ENCODE data around the gene NCS1.
"Not testable (repeated sequence)": the region's sequence is repeated elsewhere in the genome, so short reads cannot be mapped to it uniquely, and the experiment has no call there.

Gene NCS1

DNA sequence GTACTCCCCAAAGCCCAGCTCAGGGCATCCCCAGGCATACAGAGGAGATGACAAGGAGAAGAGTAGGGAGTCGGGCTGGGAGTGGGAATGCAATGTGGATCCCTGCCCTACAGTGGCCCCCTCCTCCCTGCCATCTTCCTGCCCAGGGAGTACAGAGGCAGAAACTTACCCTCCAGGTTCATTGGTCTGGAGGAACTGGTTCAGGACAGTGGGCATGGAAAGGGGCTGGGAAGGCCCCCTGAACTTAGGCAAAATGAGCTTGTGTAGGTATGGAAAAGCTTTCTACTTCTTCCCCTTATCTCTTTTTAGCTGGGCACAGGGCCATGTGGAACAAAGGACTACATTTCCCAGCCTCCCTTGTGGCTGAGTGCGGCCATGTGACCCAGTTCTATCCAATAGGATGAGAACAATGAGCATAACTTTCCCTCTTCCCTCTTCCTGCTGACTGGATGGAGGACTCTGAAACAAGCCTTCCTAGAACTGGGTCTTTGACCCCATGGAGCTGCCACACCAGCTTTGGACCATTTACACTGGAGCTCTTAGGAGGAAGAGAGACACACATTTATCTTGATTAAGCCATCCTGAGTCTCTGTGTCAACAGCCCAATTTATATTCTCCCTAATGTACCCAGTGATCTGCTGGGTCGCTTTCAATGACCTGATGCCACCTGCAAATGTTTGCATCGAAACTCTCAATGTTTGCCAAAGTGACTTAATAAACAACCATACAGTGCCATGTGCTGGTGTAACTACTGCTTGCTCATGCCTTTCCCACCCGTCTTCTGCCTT is 68.4 kb downstream of the NCS1 start:
- peak; percentile 81 for DNase-seq

DNA sequence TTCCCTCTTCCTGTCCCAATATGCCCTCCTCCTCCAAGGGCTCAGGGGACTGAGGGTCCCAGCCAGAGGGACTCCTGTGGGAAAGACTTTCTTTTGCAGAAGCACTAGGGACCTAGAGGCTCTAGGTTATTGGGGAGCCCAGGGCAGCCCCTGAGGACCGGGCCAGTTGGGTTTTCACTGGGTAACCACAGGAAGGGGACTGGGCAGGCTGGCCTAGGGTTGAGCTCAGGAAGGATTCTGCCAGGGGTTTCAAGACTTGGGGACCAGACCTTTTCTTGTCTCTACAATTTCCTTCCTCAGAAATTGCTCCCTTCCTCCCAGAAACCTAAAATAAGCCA is 69.0 kb downstream of the NCS1 start:
- no peak for DNase-seq

DNA sequence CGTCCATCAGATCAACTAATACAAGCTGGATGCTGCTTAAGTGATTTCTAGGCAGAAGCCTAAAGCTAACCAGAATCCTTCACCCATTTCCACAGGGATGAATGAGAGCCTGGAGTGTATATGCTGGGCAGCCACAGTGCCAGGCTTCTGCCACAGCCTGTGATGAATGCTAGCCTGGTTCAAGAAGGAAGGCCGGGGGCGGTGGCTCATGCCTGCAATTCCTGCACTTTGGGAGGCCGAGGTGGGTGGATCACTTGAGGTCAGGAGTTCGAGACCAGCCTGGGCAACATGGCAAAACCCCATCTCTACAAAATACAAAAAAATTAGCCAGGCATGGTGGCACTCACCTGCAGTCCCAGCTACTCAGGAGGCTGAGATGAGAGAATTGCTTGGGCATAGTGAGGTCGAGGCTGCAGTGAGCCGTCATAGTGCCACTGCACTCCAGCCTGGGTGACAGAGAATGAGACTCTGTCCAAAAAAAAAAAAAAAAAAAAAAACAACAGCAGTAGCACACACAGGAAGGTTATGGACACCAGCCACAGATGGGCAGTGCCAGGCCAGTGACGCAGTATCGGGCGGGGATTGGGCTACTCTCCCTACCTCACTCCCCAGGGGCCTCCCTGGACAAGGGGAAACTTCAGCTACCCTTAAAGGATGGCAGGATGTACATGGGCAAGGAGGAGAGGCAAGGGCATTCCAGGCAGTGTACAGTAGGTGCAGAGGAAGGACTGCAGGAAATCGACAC is 70.2 kb downstream of the NCS1 start:
- no peak for DNase-seq

DNA sequence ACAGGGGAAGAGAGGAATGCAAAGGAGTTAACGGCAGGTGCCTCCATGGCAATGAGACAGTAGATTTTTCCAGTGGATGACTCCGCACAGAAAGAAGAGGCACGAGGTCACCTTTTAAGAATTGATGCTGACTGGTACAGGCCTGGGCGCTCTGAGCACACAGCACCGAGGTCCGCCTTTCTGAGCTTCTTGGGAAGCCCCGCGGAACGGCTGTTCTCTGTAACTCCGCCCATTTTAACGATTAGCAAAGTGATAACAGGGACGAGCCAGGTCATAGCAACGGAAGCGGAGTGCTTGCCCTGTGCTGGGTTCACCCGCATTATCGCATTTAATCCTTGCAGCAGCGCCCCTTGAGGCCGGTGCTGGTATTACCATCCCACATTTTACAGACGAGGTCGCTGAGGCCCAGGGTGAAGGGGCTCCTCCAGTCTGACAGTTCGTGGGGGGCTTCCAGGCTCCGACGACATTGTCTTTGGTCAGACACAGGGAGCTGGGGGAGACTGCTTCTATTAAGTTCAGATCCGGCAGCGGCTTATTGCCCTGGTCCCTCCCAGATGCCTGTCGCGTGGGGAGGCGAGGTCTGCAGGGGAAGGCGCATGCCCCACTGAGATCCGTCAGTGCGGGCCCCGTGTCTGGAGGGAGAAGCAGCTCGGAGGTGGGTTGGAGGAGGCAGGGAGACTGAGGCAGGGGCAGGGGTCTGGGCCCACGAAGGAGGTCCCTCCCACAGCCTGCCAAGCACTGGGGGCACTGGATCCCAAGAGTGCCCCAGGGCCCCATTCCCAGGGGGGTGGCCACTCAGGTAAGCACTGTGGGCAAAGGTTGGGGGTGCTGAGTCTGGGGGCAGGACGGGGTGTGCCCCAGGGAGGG is 71.0 kb downstream of the NCS1 start:
- DNase-seq = peak; percentile 87

DNA sequence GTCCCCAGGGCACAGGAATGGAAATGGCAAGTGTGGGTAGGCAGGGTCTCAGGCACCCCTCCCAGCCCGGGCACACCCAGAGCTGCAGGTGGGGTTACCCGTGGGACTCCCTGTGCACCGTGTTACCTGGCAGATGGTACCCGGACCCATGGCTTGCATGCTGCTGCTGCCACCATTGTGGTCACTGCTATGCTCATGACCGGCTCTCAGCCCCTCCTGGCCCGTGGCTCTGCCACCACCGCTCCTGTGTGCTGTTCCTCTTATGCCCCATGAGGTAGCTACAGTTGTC is 71.6 kb downstream of the NCS1 start:
- no peak for DNase-seq

DNA sequence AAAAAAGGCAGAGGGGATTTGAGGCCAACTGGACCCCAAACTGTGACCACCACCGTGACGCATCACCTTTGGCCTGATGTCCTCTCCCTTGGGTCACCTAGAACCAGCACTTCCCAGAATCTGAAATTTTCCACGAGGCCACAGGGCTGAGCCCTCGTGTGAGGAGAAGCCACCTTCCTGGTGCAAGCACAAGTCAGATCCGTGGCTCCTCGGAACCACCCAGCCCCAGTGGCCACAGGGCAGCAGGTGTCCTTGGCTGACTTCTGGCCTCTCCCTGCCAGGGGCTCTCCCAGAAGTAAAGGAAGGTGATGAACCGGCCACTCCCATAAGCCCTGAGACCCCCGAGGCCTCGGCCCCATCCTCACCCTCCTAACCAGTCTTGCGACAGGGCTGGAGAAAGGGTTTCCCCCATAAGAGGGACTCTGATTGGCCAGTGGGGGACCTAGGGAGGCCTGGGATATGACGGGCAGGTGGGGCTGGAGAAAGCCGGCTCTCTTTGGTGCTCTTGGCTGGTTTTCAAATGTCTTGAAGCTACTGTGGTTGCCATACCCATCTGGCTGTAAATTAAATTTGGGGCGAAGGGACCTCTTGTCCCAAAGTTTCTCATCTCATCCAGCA is 72.5 kb downstream of the NCS1 start:
- no peak for DNase-seq

DNA sequence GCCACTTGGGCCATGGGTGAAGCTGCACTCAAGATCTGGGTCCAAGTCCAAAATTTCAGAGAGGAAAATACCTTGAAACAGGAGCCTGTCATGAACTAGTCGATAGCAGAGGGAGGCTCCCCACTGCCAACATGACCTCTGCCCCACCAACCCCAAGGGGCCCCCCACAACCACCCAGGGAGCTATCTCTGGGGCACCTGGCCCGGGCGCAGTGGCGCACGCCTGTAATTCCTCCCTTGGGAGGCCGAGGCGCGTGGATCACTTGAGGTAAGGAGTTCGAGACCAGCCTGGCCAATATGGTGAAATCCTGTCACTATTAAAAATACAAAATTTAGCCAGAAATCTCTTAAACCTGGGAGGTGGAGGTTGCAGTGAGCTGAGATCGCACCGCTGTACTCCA is 73.3 kb downstream of the NCS1 start:
- DNase-seq = no peak

DNA sequence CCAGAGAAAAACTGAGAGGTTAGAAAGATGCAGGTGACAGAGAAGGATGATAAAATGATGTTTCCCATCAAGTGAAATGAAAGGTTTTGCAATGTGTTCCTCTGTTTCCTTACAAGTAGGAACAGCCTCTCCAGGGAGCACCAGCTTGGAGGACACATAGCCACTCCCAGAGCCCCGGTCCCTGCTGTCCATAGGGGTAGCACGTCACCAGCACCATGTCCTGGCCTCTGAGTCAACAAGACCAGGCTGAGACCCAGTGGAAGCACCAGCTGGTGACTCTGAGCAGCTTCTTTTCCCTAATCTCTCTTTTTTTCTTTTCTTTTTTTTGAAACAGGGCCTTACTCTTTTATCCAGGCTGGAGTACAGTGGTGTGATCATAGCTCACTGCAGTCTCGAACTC is 73.9 kb downstream of the NCS1 start:
- no peak for DNase-seq

DNA sequence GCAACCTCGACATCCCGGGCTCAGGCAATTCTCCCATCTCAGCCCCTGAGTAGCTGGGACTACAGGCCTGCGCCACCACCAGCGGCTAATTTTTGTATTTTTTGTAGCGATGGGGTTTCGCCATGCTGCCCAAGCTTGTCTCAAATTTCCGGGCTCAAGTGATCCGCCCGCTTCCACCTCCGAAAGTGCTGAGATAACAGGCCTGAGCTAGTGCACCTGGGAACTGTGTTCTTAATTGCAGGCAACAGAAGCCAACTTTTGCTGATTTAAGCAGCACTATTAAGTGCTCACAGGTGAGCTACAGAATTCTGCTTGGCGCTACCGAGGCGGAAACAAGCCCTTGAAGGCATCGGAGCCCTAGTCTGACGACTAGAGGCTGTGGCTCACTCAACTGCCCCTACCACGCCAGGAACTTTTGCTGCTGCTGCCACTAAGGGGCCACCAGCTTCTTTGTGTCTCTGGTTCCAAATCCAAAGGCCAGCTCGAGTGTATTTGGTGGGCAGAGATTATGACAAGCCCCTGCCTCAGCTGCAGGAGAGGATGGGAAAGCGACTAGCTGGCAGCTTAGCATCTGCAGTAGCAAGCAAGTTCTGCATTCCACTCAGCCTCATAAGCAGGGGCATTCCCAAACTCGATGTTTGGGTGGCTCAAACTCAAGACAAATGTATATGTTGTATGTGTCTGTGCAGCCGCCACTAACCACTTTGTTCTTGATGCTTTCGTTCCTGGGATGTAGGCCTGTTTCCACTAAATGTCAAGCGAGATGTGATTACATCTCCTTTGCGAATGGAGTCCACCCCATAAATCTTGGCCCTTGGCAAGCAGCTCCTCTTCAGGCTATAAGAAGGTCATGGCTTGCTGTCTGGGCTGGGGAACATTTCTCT is 82.8 kb downstream of the NCS1 start:
- no peak for DNase-seq

DNA sequence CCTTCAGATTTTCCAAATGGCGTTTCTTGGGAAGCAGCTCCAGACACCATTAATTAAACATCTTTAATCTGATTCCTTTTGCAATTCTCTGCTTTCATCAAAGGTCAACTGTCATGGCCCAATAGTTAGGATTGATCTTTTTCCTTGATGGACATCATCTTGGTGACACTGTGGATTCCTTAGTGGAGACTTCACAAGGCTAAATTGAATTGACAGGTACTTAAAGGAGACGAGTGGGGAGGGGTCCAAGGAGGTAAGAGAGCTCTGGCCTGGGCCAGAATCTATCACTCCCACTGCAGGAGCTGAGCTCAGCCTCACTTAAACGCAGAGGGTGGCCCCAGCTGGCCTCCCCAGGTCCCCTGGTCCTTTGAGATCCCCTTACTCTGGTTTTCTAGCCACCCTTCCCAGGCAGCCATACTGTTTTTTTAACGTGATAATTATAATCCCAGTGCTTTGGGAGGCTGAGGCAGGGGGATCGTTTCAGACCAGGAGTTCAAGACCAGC is 83.5 kb downstream of the NCS1 start:
- DNase-seq = no peak

DNA sequence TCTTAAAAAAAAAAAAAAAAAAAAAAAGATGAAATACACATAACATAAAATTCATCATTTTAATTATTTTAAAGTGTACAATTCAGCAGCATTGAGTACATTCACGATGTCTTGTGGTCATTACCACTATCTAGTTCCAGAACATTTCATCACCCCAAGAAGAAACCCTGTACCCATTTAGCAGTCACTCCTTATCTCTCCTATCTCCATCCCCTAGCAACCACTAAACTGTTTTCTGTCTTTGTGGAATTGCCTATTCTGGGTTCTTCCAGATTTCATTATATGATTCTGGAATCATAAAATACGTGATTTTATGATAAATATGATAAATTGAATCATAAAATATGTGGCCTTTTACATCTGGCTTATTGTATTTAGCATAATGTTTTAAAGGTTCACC is 84.4 kb downstream of the NCS1 start:
- DNase-seq = no peak

DNA sequence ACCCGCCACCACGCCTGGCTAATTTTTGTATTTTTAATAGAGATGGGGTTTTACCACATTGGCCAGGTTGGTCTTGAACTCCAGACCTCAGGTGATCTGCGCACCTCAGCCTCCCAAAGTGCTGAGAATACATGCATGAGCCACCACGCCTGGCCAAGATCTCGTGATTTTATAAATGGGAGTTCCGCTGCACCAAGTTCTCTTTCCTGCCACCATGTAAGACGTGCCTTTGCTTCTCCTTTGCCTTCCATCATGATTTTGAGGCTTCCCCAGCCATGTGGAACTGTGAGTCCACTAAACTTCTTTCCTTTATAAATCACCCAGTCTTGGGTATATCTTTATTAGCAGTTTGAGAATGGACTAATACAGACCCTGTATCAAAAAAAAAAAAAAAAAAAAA is 85.9 kb downstream of the NCS1 start:
- not testable (repeated sequence) for DNase-seq

DNA sequence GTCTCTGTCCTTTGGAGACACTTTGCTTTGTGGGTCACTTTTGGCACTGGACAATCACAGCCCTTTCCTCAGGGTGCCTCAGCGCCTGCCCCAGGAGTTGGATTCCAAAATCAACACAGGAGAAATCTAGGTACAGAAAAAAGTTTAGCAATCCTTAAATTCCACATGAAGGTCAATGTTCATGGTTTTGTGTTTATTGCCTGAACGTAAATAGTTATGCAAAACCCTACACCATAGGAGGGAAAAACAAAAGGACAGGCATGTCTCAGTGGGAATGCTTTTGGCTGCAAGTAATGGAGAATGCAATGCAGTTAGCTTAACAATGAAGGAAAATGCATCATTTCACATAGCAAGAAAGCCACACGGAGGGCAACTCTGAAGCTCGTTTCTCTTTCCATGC is 86.8 kb downstream of the NCS1 start:
- DNase-seq = no peak

DNA sequence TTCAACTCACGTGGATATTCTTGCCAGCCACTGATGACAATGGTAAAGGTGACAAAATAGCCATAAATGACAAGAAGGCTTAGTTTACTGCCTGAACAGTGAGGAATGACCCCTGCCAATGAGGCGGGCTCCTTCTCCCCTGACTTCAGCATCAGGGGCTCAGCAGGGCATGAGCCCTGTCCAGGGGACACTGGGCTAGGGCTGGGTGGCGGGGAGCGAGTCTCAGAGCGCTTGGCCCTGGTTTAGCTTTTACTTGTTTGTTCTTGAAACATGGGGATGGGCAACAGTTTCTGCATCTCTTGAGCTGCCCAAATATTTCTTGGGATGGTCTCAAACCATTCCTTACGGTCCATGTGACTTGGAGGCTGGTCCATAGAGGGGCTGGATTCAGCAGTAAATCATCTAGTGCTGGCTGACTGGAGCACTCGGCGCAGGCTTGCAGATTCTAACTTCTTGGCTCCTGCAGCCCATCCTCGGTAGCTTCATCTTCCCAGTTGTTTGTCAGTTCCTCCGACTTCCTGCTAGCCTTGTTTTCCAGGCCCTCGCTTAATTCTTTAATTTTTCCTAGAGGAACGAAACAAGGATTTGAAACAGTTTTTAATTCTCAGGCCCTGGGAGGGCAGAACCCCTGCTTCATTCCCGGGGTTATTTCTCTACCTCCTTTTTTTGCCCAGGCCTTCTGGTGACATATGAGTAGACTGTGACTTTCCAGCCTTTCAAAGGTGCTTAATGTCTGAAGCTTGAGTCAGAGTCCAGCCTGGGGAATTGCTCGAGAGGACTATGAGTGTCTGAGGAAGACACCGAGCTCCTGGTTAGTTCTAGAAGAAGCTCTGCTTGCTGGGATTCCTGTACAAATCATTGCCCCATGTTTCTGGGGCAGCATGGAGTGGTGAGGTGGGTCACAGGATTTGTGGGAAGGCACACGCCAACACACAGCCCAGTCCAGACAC is 88.9 kb downstream of the NCS1 start:
- DNase-seq = no peak

DNA sequence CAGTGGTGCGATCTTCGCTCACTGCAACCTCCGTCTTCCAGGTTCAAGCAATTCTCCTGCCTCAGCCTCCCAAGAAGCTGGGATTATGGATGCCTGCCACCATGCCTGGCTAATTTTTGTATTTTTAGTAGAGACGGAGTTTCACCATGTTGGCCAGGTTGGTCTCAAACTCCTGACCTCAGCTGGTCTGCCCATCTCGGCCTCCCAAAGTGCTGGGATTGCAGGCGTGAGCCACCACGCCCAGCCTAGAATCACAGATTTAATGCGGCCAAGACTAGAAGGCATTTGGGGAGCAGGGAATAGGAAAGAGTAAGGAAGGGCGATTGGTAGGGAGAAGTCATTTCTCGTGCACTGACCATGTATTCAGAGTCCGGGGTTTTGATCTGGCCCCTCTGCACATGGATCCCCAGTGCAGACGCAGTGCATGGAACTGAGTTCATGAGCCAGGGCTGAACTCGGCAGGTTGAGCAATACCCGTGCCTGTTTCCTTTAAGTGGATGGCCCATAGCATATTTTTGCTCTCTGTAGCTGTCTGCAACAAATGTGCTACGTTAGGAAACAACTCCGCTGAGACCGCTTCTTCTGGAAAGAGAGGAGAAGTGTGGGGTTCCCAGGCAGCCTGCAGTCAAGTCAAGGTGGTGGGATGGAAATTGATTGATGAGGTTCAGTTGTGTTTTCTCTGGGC is 90.0 kb downstream of the NCS1 start:
- no peak for DNase-seq

DNA sequence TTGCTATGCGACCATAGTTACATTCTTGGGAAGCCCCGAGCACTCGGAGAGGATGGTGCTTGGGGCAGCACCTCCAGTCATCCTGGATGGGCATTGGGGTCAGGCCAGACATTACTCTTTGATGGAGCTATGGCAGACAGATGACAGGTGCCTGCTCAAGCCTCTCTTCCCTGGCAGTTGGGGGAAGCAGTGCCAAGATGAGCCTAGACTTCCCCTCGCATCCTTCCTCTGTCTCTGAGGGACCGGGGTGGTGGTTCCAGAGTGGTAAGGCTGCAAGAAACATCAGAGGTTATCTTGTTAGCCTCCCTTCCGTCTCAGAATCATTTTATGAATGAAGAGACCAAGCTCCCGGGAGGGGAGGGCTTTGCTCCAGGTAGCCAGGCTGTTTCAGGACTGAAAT is 90.6 kb downstream of the NCS1 start:
- no peak for DNase-seq

DNA sequence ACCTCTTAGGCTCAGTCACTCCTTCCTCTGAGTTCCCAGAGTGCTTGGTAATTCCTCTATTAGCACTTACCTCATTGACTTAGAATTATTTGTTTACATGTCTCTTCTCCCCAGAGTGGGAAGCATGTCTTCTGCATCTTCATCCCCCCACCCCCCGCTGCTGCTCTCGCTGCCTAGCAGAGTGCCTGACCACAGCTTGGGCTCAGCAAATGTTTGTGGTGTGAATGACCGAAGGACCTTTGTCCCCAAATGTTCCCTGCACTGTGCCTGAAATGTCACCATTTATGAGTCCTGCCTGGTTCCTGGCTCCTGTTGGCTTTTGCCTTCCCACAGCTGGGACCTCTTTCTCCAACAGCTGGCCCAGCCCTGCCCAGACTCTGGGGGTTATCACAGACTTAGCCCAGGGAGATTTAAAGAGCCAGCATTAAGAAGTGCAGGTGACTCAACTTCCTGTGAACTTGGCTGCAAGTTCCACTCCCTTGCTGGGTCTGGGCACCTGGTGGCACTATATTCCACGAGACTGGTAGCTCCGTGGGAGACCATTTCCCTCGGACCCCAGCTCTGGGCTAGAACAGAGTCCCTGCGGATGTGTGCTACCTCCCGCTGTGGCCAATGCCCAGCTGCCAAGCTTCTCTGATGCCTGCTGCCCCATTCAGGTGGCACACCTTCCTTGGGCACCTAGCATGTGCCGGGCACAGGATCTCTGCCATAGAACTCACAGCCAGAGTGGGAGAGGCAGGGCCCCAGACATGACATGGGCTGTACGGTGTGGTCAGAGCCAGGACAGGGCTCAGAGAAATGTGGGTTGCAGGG is 91.6 kb downstream of the NCS1 start:
- peak; percentile 6 for DNase-seq

DNA sequence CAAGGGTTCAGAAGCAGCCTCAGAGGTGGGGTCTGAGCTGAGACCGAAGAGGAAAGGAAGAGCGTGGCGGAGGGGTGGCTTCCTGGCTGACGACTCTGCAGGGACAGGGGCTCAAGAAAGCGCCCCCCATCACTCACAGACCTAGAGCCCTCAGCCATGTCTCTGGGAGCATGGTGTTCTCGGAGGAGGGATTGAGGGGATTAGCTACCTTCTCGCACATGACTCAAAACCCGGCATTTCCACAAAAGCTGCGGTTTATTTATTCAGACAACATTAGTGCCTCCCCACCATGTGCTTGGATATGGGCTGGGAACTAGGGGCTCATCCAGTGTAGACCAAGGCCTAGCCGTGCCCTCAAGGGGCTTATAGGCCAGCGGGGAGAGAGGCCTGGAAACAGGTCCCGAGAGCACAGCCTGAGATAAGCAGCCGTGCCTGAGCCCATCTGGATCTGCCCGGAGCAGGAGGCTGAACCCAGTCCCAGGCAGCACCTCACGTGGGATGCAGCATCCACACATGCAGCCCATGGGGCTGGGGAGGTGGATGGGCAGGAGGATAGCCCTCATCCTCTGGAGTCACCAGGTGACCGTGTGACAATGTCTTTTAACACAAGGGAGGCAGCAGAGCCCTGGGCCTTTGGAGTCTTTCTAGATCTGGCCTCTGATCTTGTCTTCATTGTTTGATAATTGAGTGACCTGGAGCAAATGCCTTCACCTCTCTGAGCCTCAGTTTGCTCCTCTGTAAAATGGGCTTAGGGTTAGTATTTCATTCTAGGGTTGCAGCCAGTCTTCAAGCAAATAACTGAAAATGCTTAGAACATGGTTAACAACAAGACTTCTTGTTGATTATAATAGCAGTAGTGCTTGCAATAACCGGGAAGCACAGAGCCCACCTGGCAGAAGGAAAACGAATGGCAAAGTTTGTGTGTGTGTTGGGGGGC is 92.5 kb downstream of the NCS1 start:
- no peak for DNase-seq

Data from activated CD4-positive, alpha-beta T cell treated with anti-CD3 and anti-CD28 coated beads, Interleukin-2, amount 50 U/mL, for 16 hours (primary cell).